IPS-20b (cell line): ENCODE measurements around the gene ATG13.
"Not testable (repeated sequence)": the region's sequence is repeated elsewhere in the genome, so short reads cannot be mapped to it uniquely, and the experiment has no call there.

Experiments used
- H3K27ac ChIP-seq: one replicate; pipeline ENCODE4 v1.5.1; 2013; ENCODE audit warnings: low read length
- H3K27me3 ChIP-seq: 2 replicates; pipeline ENCODE4 v1.6.1; 2013; ENCODE audit warnings: mild to moderate bottlenecking, low read length, inconsistent platforms; ENCODE audit not compliant: insufficient read depth
- H3K36me3 ChIP-seq: 2 replicates; pipeline ENCODE4 v1.6.1; 2013; ENCODE audit warnings: low read depth, mild to moderate bottlenecking, inconsistent platforms, low read length, moderate library complexity; ENCODE audit not compliant: insufficient read depth
- H3K4me1 ChIP-seq: 2 replicates; pipeline ENCODE4 v1.6.1; 2013; ENCODE audit warnings: mild to moderate bottlenecking, control low read depth, inconsistent platforms, low read length, moderate library complexity; ENCODE audit not compliant: insufficient read depth
- H3K4me3 ChIP-seq: 2 replicates; pipeline ENCODE4 v1.5.1; 2013; ENCODE audit warnings: mild to moderate bottlenecking, low read length, inconsistent platforms
- H3K9ac ChIP-seq: 2 replicates; pipeline ENCODE4 v1.6.1; 2013; ENCODE audit warnings: low read depth, mild to moderate bottlenecking, inconsistent platforms, low read length, moderate library complexity
- H3K9me3 ChIP-seq: 2 replicates; pipeline ENCODE4 v1.6.1; 2013; ENCODE audit warnings: mild to moderate bottlenecking, low read depth, low read length, inconsistent platforms; ENCODE audit not compliant: insufficient read depth

ATG13 gene

GRCh38 chr11:46670521-46670920 is 53.2 kb downstream of the ATG13 start:
- H3K9me3 ChIP-seq, H3K9ac ChIP-seq, H3K4me3 ChIP-seq, H3K27me3 ChIP-seq, H3K27ac ChIP-seq: not testable (repeated sequence)
- Histone ChIP-seq H3K36me3 (peaks cover 77% of the 10 kb centered on the region), H3K4me1 (peaks cover 14% of the 10 kb centered on the region)

GRCh38 chr11:46671958-46672315 is 54.6 kb downstream of the ATG13 start:
- Histone ChIP-seq H3K4me3 (no peak overlapping the region), H3K27me3 (no peaks in the 10 kb centered on the region), H3K4me1 (peaks cover 14% of the 10 kb centered on the region), H3K27ac (no peak overlapping the region), H3K9me3 (no peaks in the 10 kb centered on the region), H3K9ac (no peak overlapping the region), H3K36me3 (peaks cover 65% of the 10 kb centered on the region)

- H3K27me3 ChIP-seq = no peaks in the 10 kb centered on the region
- H3K9ac ChIP-seq = no peak overlapping the region
- no peak overlapping the region for H3K4me3 ChIP-seq
- peaks cover 61% of the 10 kb centered on the region for H3K36me3 ChIP-seq
- no peak overlapping the region for H3K27ac ChIP-seq
- peaks cover 14% of the 10 kb centered on the region for H3K4me1 ChIP-seq
- H3K9me3 ChIP-seq = no peaks in the 10 kb centered on the region
Measured at GRCh38 chr11:46672381-46672839, 55.1 kb downstream of the ATG13 start.

GRCh38 chr11:46673713-46674462 is 56.5 kb downstream of the ATG13 start:
- peaks cover 14% of the 10 kb centered on the region for H3K4me1 ChIP-seq
- H3K27me3 ChIP-seq = no peaks in the 10 kb centered on the region
- no peak overlapping the region for H3K4me3 ChIP-seq
- H3K36me3 ChIP-seq = peaks cover 53% of the 10 kb centered on the region
- H3K27ac ChIP-seq = no peak overlapping the region
- no peaks in the 10 kb centered on the region for H3K9me3 ChIP-seq
- no peak overlapping the region for H3K9ac ChIP-seq

- Histone ChIP-seq H3K4me3 (no peak overlapping the region), H3K36me3 (peaks cover 49% of the 10 kb centered on the region), H3K27ac (no peak overlapping the region)
Measured at GRCh38 chr11:46674463-46675287, 57.3 kb downstream of the ATG13 start.

GRCh38 chr11:46675288-46675851 is 58.0 kb downstream of the ATG13 start:
- no peak overlapping the region for H3K4me3 ChIP-seq
- H3K4me1 ChIP-seq = peaks cover 14% of the 10 kb centered on the region

More at GRCh38 chr11:46674463-46675287, 57.3 kb downstream of the ATG13 start:
- Histone ChIP-seq H3K27me3 (no peaks in the 10 kb centered on the region), H3K9me3 (no peaks in the 10 kb centered on the region), H3K4me1 (peaks cover 14% of the 10 kb centered on the region), H3K9ac (no peak overlapping the region)

GRCh38 chr11:46675949-46676348 is 58.6 kb downstream of the ATG13 start:
- Histone ChIP-seq H3K36me3 (peaks cover 44% of the 10 kb centered on the region), H3K4me1 (peaks cover 14% of the 10 kb centered on the region), H3K27ac (no peak overlapping the region), H3K9ac (no peak overlapping the region), H3K27me3 (no peaks in the 10 kb centered on the region), H3K4me3 (no peak overlapping the region), H3K9me3 (no peaks in the 10 kb centered on the region)

More at GRCh38 chr11:46675288-46675851, 58.0 kb downstream of the ATG13 start:
- Histone ChIP-seq H3K9me3 (no peaks in the 10 kb centered on the region), H3K36me3 (peaks cover 46% of the 10 kb centered on the region), H3K27me3 (no peaks in the 10 kb centered on the region), H3K27ac (no peak overlapping the region), H3K9ac (no peak overlapping the region)

- Histone ChIP-seq H3K36me3 (peaks cover 39% of the 10 kb centered on the region), H3K27ac (no peak overlapping the region)
Measured at GRCh38 chr11:46676436-46677158, 59.2 kb downstream of the ATG13 start.

GRCh38 chr11:46677169-46677568 is 59.8 kb downstream of the ATG13 start:
- H3K9ac ChIP-seq = no peak overlapping the region
- H3K4me1 ChIP-seq = peaks cover 14% of the 10 kb centered on the region
- no peak overlapping the region for H3K4me3 ChIP-seq
- H3K36me3 ChIP-seq = peaks cover 34% of the 10 kb centered on the region
- H3K9me3 ChIP-seq = no peaks in the 10 kb centered on the region
- H3K27ac ChIP-seq = no peak overlapping the region
- no peaks in the 10 kb centered on the region for H3K27me3 ChIP-seq

More at GRCh38 chr11:46676436-46677158, 59.2 kb downstream of the ATG13 start:
- peaks cover 14% of the 10 kb centered on the region for H3K4me1 ChIP-seq
- H3K4me3 ChIP-seq = no peak overlapping the region
- H3K27me3 ChIP-seq = no peaks in the 10 kb centered on the region
- H3K9ac ChIP-seq = no peak overlapping the region
- no peaks in the 10 kb centered on the region for H3K9me3 ChIP-seq

GRCh38 chr11:46677991-46678740 is 60.8 kb downstream of the ATG13 start:
- H3K36me3 ChIP-seq = peaks cover 24% of the 10 kb centered on the region
- H3K4me1 ChIP-seq = peaks cover 14% of the 10 kb centered on the region
- no peaks in the 10 kb centered on the region for H3K9me3 ChIP-seq
- no peak overlapping the region for H3K4me3 ChIP-seq
- no peak overlapping the region for H3K27ac ChIP-seq
- H3K9ac ChIP-seq = no peak overlapping the region
- no peaks in the 10 kb centered on the region for H3K27me3 ChIP-seq

- no peak overlapping the region for H3K4me3 ChIP-seq
Measured at GRCh38 chr11:46678741-46679130, 61.4 kb downstream of the ATG13 start.

More at GRCh38 chr11:46678741-46679130, 61.4 kb downstream of the ATG13 start:
- no peak overlapping the region for H3K9ac ChIP-seq
- no peak overlapping the region for H3K27ac ChIP-seq
- no peaks in the 10 kb centered on the region for H3K27me3 ChIP-seq
- H3K9me3 ChIP-seq = no peaks in the 10 kb centered on the region
- peaks cover 18% of the 10 kb centered on the region for H3K36me3 ChIP-seq
- H3K4me1 ChIP-seq = peaks cover 11% of the 10 kb centered on the region
